Transverse colon (tissue), 3 donors: Measurements from ENCODE around the gene KIF21A.

Experiments
- CTCF ChIP-seq, 5 experiments: fragments of 200-600 bp in 3 of 5; fragments of 450-650 bp in 2 of 5; sonication (generic) in 3 of 5; IDR thresholded peaks; 1 replicate in 2 of 5; 2 replicates in 3 of 5; pipeline ENCODE4 v1.5.1; 2016 to 2017; ENCODE audit warnings: antibody characterized with exemption in 5 of 5, inconsistent platforms in 3 of 5, mild to moderate bottlenecking in 2 of 5, moderate library complexity in 1 of 5
- EP300 ChIP-seq: sonication (generic); formaldehyde crosslinking; IDR thresholded peaks from one replicate; pipeline ENCODE4 v1.6.1; 2017; ENCODE audit warnings: antibody characterized with exemption, low read depth

- TF ChIP-seq CTCF (IDR thresholded peaks at IDR 0.05): no peak
- no peak for TF ChIP-seq EP300
These were observed 34.0 kb upstream of the KIF21A start for GRCh38 chr12:39476894-39477293.
